SH-SY5Y (cell line): ENCODE results near the gene SLC4A4.

ENCODE experiments used
- GATA2 ChIP-seq: IDR thresholded peaks from 2 replicates; pipeline ENCODE4 v1.6.1; 2011; ENCODE audit warnings: mild to moderate bottlenecking, low read depth, low read length
- GATA3 ChIP-seq: IDR thresholded peaks from 2 replicates; pipeline ENCODE4 v1.6.1; 2011; ENCODE audit warnings: low read depth, mild to moderate bottlenecking, low read length, moderate library complexity

SLC4A4 gene

DNA sequence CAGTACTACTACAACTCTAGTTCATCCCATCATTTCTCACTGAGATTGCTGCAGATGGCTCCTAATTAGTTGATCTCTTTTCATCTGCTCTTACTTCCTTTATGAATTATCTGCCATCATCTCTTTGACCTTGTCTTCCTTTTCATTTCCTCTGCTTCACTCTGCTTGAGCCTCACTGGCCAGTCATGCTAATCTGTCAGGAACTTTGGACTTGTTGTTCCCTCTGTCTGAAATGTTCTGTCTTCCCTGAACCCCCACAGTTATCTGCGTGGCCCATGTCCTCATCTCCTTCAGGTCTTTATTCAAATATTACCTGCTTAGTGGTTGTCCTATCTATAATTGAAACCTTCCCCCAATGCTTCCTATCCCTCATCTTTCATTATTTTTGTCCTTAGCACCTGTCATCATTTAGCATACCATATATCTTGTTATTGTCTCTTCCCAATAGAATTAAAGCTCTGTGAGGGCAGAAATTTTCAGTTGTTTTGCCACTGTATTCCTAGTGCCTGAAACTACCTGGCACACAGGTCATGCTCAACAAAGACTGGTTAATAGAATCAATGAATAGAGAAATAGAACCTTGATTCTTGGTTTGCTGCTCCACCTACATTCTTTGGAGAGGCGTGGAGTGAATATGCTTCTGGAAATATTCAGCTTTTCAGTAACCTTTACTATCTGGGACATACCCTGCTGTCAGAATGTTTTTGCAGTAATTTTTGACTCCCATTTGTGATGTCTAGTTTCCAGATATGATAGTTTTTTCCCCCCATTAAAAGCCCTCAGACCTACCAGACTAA is 5.0 kb downstream of the SLC4A4 start:
- TF ChIP-seq GATA3 (no peak), GATA2 (no peak)

DNA sequence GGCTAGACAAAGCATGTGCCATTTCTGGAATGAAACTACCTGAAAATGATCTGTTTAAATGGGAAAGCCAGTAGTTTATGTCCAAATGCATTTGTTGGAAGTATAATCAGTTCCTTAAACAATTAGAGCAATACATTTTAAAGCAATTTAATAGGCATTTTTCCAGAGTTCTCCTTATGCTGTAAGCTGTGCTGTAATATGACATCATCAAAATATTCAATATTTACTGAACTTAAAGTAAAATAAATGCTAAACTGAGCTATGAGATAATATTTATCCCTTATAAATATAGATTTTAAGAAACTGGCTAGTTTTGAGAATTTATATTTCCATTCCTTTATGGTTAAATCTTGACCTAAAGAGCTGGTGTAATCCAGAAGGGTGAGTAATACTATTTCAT is 7.9 kb downstream of the SLC4A4 start:
- TF ChIP-seq GATA3 (no peak), GATA2 (no peak)

DNA sequence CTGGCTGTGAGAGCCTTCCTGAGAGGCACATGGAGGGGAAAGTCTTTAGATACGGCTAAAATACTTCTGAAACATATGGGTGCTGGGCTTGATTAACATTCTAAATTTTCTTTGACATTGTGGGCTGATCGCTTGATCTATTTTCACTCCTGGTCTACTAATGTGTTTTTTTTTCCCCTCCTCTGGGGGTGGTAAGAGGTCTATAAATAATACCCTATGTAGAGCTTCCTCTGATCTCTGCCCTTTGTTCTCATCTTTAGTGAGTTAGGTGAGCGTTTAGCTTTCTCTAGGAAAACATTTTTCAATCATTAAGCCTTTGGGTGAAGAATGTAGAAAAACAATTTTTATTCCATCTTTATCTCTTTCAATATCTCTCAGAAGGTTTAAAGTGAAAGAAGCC is 9.8 kb downstream of the SLC4A4 start:
- TF ChIP-seq GATA2: no peak
- no peak for TF ChIP-seq GATA3

- no peak for TF ChIP-seq GATA3
- no peak for TF ChIP-seq GATA2
These were observed 16.2 kb downstream of the SLC4A4 start for GRCh38 chr4:71355045-71355444.

DNA sequence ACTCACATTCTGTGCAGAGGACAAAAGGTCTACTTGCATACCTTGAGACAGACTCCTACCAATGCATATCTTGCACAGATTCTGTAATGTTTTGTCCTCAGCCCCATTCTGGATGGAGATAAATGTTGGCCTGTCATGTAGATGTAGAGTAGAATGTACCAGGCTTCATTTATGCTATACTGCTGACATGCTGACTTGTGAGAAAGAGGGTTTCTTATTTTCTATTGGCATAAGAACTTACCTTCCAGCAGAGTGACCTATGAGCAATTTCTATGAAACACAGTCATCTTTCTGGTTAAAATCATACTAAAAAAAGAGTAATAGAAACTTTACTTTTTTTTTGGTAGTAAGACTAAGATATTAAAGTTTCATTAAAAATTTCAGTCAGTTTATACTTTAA is 17.2 kb downstream of the SLC4A4 start:
- TF ChIP-seq GATA2 (no peak), GATA3 (no peak)

- TF ChIP-seq GATA3 (no peak), GATA2 (no peak)
These were observed 18.3 kb downstream of the SLC4A4 start for GRCh38 chr4:71356924-71357663.

- TF ChIP-seq GATA3: no peak
- no peak for TF ChIP-seq GATA2
These were observed 22.0 kb downstream of the SLC4A4 start for GRCh38 chr4:71360844-71361243.

- TF ChIP-seq GATA2 (no peak), GATA3 (no peak)
These were observed 22.7 kb downstream of the SLC4A4 start for GRCh38 chr4:71361476-71361875.

DNA sequence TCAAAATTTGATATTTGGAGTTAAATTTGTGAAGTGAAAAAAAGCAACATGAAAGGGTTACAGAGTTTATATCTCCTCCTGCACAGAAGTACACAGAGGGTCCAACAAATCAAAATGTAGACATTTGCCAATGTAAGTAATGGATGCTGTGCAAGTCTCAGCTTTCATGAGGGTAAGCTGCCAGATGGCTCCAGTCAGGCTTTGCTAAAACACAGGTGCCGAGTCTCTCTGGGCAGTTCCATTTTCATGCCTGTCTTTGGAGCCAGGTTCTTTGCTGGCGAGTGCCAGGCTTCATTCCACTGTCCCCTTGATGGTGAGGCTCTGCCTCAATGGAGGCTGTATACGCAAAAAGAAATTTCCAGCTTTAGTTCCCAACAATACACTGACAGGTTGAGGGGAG is 27.9 kb downstream of the SLC4A4 start:
- no peak for TF ChIP-seq GATA3
- TF ChIP-seq GATA2: no peak

- no peak for TF ChIP-seq GATA2
- TF ChIP-seq GATA3: no peak
These were observed 28.7 kb downstream of the SLC4A4 start for GRCh38 chr4:71367546-71367945.

DNA sequence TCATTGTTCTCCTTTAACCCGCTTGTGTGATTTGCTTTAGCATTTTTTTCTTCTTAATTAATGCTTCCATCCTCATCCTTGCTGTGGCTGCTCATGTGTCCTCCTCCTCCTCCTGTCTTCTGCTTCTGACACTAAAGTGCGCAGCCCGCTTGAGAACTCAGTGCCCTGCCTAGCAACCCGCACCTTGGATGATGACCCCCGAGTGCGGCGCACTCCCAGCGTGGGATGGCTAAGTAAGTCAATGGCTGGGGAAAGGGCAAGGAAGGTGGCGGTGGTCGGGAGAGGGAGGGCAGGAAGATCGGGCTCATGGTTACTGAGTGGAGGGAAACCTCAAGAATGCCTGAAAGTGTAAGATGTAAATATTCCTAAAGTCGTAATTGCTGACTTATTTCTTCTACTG is 30.1 kb downstream of the SLC4A4 start:
- no peak for TF ChIP-seq GATA3
- no peak for TF ChIP-seq GATA2

DNA sequence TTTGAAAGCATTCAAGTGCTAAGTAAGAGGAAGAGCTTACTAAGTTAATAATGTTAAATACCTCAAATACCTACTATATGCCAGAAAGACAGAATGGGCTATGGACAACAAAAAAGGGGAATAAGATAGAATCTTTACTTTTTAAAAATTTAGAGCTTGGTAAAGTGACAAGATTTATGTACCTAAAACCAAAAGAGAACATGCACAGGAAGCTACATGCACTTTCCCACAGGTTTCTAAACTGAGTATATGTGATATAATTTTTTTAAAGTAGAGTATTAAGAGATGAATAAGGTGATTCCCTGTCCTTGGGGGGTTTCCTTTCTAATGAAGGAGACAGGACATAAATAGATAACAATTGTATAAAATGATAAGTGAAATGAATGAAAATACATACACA is 30.7 kb downstream of the SLC4A4 start:
- TF ChIP-seq GATA2: no peak
- no peak for TF ChIP-seq GATA3

DNA sequence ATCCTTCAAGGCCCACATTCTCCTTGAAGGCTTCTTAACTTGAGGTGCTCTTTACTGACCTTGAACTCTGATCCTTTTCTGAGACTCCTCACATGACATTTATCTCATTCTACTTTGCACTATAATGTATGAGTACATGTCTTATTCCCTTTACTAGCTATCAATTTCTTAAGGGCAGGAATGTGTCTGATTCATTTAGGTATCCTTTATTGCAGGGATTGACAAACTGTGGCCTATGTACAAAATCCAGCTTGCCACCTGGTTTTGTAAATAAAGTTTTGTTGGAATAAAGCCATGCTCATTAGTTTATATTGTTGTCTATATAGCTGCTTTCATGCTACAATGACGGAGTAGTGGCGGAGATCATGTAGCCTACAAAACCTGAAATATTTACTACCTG is 36.7 kb downstream of the SLC4A4 start:
- TF ChIP-seq GATA3 (no peak), GATA2 (no peak)

DNA sequence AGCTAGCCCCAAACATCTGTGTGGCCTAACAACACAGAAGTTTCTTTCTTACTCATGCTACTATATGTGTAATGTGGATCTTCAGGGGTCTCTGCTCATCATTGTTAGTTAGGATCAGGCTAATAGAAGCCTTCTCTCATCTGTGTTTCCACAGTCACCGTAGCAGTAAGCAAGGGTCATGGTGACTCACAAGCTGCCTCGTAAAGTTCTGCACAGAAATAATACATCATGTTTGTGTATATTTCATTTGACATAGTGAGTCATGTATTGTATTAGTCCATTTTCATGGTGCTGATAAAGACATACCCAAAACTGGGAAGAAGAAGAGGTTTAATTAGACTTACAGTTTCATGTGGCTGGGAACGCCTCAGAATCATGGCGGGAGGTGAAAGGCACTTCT is 38.7 kb downstream of the SLC4A4 start:
- no peak for TF ChIP-seq GATA3
- no peak for TF ChIP-seq GATA2

DNA sequence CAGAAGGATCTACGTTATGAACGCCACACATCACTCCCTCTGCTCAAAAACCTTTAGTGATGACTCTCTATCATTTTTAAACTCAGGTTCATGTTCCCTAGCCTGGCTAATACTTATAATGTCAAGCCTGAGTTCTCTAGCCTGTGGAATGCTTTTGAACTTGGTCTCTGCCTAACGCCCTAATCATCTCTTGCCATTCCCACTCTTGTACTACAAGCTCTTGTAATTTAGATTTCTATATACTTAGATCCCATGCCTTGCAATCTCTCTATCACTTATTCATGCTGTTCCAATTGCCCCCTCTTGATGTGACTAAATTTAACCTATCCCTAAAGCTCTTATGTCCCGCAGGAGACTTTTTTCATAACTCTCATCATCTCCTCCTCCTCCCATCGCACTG is 40.3 kb downstream of the SLC4A4 start:
- TF ChIP-seq GATA2 (no peak), GATA3 (no peak)
